Caco-2 (cell line): ENCODE measurements around the gene FCN1. TPM values are rescaled to one million over a fixed set of nuclear protein-coding genes. Genes with fewer than 3 reads are reported as not detected.
"Not testable (repeated sequence)": the region's sequence is repeated elsewhere in the genome, so short reads cannot be mapped to it uniquely, and the experiment has no call there.

ENCODE experiments used
- BruUV-seq: library from RNA; stranded (reverse); fragments of 400-500 nt; replicated peaks from 2 replicates; lab custom pipeline; 2021; lab: Mats Ljungman, UMichigan
- CTCF ChIA-PET: fragments of 300-600 bp; sonication (Branson Sonifier 250); formaldehyde crosslinking; loops from one replicate; lab custom pipeline; 2022; ENCODE audit warnings: antibody characterized with exemption; lab: Charles Lee
- POLR2A ChIA-PET: fragments of 300-600 bp; sonication (Branson Sonifier 250); formaldehyde crosslinking; loops from one replicate; lab custom pipeline; 2022; ENCODE audit warnings: antibody characterized with exemption; lab: Charles Lee
- DNase-seq, 2 experiments: peaks; one replicate each; pipeline versions ENCODE4 v3.0.0 to v3.0.0-alpha.2; 2020 to 2022
- H3K27me3 ChIP-seq: replicated peaks from 2 replicates; pipeline ENCODE4 v1.6.0; 2011; ENCODE audit warnings: low read length; ENCODE audit not compliant: control insufficient read depth, insufficient read depth
- H3K36me3 ChIP-seq: 2 replicates; pipeline ENCODE4 v1.5.1; 2011; ENCODE audit warnings: low read length; ENCODE audit not compliant: control insufficient read depth, insufficient read depth
- H3K4me1 ChIP-seq: fragments of 250-450 bp; sonication (Bioruptor Pico); 2 replicates; pipeline ENCODE4 v1.5.1; 2020; ENCODE audit warnings: mild to moderate bottlenecking
- H3K4me3 ChIP-seq: 2 replicates; pipeline ENCODE4 v1.5.1; 2011; ENCODE audit warnings: low read depth, mild to moderate bottlenecking, control low read depth, low read length
- H3K9me3 ChIP-seq: fragments of 250-450 bp; sonication (Bioruptor Pico); 2 replicates; pipeline ENCODE4 v1.5.1; 2020; ENCODE audit warnings: mild to moderate bottlenecking, moderate library complexity
- H3K27ac Mint-ChIP-seq: one replicate; pipeline ENCODE4 v1.8.0; 2022; ENCODE audit warnings: mixed read lengths; ENCODE audit not compliant: unreplicated experiment
- H3K27me3 Mint-ChIP-seq: one replicate; pipeline ENCODE4 v1.8.0; 2022; ENCODE audit warnings: mixed read lengths; ENCODE audit not compliant: insufficient read depth, unreplicated experiment
- H3K36me3 Mint-ChIP-seq: one replicate; pipeline ENCODE4 v1.8.0; 2022; ENCODE audit warnings: mild to moderate bottlenecking, mixed read lengths; ENCODE audit not compliant: insufficient read depth, unreplicated experiment
- H3K4me1 Mint-ChIP-seq: one replicate; pipeline ENCODE4 v1.8.0; 2022; ENCODE audit warnings: low read depth, mixed read lengths; ENCODE audit not compliant: unreplicated experiment
- H3K4me3 Mint-ChIP-seq: one replicate; pipeline ENCODE4 v1.8.0; 2022; ENCODE audit warnings: mild to moderate bottlenecking, moderate library complexity, mixed read lengths; ENCODE audit not compliant: unreplicated experiment
- H3K9me3 Mint-ChIP-seq: one replicate; pipeline ENCODE4 v1.8.0; 2022; ENCODE audit warnings: mixed read lengths; ENCODE audit not compliant: unreplicated experiment
- CTCF ChIP-seq, 2 experiments: fragments of 200-600 bp in 1 of 2; IDR thresholded peaks; 1 replicate in 1 of 2; 2 replicates in 1 of 2; pipeline versions ENCODE4 v1.5.1 to v1.8.0; 2011 to 2022; ENCODE audit warnings: antibody characterized with exemption in 1 of 2, control low read depth in 1 of 2, inconsistent platforms in 1 of 2, low read depth in 1 of 2, low read length in 1 of 2, mild to moderate bottlenecking in 1 of 2, moderate library complexity in 1 of 2; ENCODE audit not compliant: insufficient read depth in 1 of 2, severe bottlenecking in 1 of 2, unreplicated experiment in 1 of 2
- intact Hi-C: fragments of 100-400 bp; cut with micrococcal nuclease; formaldehyde crosslinking; loops from one replicate; pipeline ENCODE4 v1.10.0; 2022; ENCODE audit not compliant: unreplicated experiment
- total RNA-seq: library from RNA; stranded (reverse); gene quantifications from 2 replicates; pipeline ENCODE4 v1.2.3, GENCODE V29; 2022

Gene FCN1
- total RNA-seq, 1 experiment from 2014 or later: not detected

GRCh38 chr9:134861595-134862334, 55.9 kb downstream of the FCN1 start:
- no peak for TF ChIP-seq CTCF (IDR thresholded peaks at IDR 0.05; ENCODE audit: insufficient read depth in 1 of 2, low read depth in 1 of 2, low read length in 1 of 2, severe bottlenecking in 1 of 2, unreplicated experiment in 1 of 2)
- no peak for DNase-seq
- H3K27me3 ChIP-seq: no peaks in the 10 kb centered on the region
- no peaks in the 10 kb centered on the region for H3K9me3 ChIP-seq
- Mint-ChIP-seq H3K4me1 (no peaks in the 10 kb centered on the region), H3K27me3 (peaks cover 3% of the 10 kb centered on the region), H3K4me3 (no peak overlapping the region), H3K36me3 (no peaks in the 10 kb centered on the region), H3K27ac (no peak overlapping the region), H3K9me3 (peaks cover 8% of the 10 kb centered on the region)
- H3K36me3 ChIP-seq: no peaks in the 10 kb centered on the region
- no peaks in the 10 kb centered on the region for H3K4me1 ChIP-seq
- POLR2A ChIA-PET: no interaction called here
- BruUV-seq: no TSS peak
- intact Hi-C loops: no loop called here
- CTCF ChIA-PET: no interaction called here
- H3K4me3 ChIP-seq: no peak overlapping the region

- H3K4me3 Mint-ChIP-seq: no peak overlapping the region
- Histone ChIP-seq H3K27me3 (no peaks in the 10 kb centered on the region), H3K4me3 (no peak overlapping the region), H3K9me3 (no peaks in the 10 kb centered on the region), H3K4me1 (no peaks in the 10 kb centered on the region), H3K36me3 (no peaks in the 10 kb centered on the region)
- H3K36me3 Mint-ChIP-seq: no peaks in the 10 kb centered on the region
- no peak overlapping the region for H3K27ac Mint-ChIP-seq
- no TSS peak for BruUV-seq
- intact Hi-C loops: no loop called here
- no peak for TF ChIP-seq CTCF (IDR thresholded peaks at IDR 0.05; ENCODE audit: insufficient read depth in 1 of 2, low read depth in 1 of 2, low read length in 1 of 2, severe bottlenecking in 1 of 2, unreplicated experiment in 1 of 2)
- ChIA-PET POLR2A (no interaction called here), CTCF (no interaction called here)
- DNase-seq: no peak
- H3K4me1 Mint-ChIP-seq: no peaks in the 10 kb centered on the region
- H3K27me3 Mint-ChIP-seq: peaks cover 6% of the 10 kb centered on the region
- H3K9me3 Mint-ChIP-seq: peaks cover 9% of the 10 kb centered on the region
Observed at GRCh38 chr9:134860510-134860909, 57.2 kb downstream of the FCN1 start.

DNA sequence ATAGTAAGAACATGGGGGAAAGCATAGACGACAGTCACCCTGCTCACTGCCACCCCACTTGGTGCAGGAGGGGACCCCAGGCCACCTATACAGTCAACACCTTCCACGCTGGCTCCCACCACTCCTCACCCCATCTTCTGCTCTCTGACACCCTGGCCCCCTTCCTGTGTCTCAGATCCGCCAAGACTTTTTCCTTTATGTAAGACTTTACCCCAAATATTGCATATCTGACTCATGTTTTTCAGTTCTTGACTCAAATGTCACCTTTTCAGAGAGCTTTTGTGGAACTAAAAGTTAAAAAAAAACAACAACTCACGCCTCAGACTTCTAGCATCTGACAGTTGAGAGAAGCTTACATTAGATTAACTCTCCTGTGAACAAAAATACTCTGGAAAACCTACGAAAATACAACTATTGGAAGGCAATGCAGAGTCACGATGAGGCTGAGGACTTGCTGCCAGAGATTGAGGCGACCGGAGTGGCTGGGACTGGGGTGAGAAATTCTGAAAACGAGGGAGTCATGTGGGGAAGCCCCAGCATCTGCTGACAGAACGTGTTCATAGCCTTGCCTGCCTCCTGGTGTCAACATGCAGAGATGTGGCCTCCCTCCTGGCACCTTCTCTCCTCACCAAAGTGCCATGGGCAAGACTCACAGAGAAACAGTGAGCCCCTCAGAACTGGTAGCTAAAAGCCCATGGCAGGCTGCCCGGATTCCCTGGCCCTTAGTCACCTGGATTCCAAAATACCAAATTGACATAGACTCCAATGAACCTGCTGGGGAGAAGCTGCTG, 59.5 kb downstream of the FCN1 start:
- H3K36me3 ChIP-seq: no peaks in the 10 kb centered on the region
- no peaks in the 10 kb centered on the region for H3K9me3 ChIP-seq
- no peak for TF ChIP-seq CTCF (IDR thresholded peaks at IDR 0.05; ENCODE audit: insufficient read depth in 1 of 2, low read depth in 1 of 2, low read length in 1 of 2, severe bottlenecking in 1 of 2, unreplicated experiment in 1 of 2)
- H3K36me3 Mint-ChIP-seq: no peaks in the 10 kb centered on the region
- H3K9me3 Mint-ChIP-seq: peaks cover 9% of the 10 kb centered on the region
- H3K27me3 ChIP-seq: no peaks in the 10 kb centered on the region
- no peak overlapping the region for H3K27ac Mint-ChIP-seq
- no peak overlapping the region for H3K4me3 Mint-ChIP-seq
- ChIA-PET POLR2A (no interaction called here), CTCF (no interaction called here)
- no TSS peak for BruUV-seq
- intact Hi-C loops: no loop called here
- H3K4me3 ChIP-seq: no peak overlapping the region
- peaks cover 6% of the 10 kb centered on the region for H3K27me3 Mint-ChIP-seq
- no peak for DNase-seq
- H3K4me1 ChIP-seq: no peaks in the 10 kb centered on the region
- no peaks in the 10 kb centered on the region for H3K4me1 Mint-ChIP-seq

DNA sequence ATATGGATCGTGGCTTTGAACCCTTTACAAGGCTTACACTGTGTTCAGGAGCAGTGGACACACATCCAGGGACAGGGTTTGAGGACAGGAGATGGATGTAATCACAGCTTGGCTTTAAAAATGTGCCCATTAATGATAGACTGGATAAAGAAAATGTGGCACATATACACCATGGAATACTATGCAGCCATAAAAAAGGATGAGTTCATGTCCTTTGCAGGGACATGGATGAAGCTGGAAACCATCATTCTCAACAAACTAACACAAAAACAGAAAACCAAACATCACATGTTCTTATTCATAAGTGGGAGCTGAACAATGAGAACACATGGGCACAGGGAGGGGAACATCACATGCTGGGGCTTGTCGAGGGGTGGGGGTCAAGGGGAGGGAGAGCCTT, 60.3 kb downstream of the FCN1 start:
- POLR2A ChIA-PET, H3K9me3 Mint-ChIP-seq, H3K36me3 Mint-ChIP-seq, H3K4me3 ChIP-seq, DNase-seq, intact Hi-C loops, H3K27me3 ChIP-seq, H3K27me3 Mint-ChIP-seq, CTCF ChIA-PET, H3K36me3 ChIP-seq, H3K4me3 Mint-ChIP-seq, H3K4me1 Mint-ChIP-seq, BruUV-seq, H3K4me1 ChIP-seq, H3K27ac Mint-ChIP-seq, H3K9me3 ChIP-seq: not testable (repeated sequence)
